Measurements from ENCODE around the gene LGALS1.

LGALS1 gene

DNA sequence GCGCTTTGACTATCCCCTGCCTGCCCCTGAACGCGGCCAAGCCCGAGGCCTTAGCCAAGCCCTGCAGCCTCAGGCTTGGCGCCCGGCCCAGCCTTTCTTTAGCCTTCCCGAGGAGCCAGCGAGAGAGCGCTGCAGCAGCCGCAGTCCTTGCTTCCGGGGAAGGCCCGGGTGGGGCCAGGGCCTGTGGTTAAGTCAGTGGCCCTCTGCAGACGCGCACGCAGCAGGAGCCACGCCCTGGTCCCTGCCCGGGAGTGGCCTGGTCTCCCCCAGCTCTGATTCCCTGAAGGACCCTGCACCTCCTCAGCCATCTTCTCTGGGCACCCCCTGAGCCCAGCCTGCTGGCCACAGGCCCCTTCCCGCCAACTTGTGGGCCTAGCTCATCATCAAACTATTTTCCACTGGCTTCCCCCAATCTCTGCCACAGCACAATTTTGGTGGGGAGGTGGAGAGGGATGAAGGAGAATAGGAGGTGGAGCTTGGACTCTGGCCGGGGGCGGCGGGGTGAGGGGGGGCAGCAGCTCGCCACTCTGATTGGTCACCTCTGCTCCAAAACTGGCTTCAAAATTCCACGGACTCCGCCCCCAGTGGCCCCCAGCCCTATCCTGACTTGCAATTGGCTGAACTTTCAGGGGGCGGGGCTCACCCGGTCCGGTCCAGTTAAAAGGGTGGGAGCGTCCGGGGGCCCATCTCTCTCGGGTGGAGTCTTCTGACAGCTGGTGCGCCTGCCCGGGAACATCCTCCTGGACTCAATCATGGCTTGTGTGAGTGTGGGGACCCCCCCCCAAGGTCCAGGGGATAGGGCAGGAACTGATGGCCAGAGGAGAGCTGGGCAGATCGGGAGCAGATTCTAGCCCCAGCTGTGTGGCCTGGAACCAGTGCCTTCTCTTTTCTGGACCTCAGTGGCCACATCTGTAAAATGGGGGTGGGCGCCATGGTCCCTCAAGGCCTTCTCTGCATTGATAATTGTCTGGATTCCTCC is at the start of gene LGALS1:
Gene LGALS1 (plus strand): TSS at position 686 of the 979 bp plus-strand sequence. CDS start 67 bp downstream, at position 753.
- TF ChIP-seq POLR2A (IDR thresholded peaks at IDR 0.05; ENCODE audit: low read depth, low read length): peak; percentile 91
- DNase-seq (ENCODE audit: insufficient read length, low spot score) (peak; percentile 77), FAIRE-seq (no peak)

DNA sequence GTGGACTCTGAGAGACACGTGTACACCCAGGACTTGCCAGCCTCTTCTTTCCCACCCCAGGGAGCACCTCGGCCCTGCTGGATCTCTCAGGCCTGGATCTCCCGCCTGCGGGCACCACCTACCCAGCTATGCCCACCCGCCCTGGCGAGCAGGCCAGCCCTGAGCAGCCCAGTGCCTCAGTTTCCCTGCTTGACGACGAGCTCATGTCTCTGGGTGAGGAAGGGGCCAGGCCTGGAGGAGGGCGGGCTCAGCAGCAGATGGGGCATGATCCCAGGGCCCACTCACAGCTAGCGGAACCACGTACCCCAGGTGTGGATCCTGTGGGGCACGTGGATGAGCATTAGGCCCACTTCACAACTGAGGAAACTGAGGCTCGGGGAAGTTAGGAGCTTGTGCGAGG is 49.7 kb upstream of the LGALS1 start:
- no peak for TF ChIP-seq POLR2A (IDR thresholded peaks at IDR 0.05; ENCODE audit: low read depth, low read length)
- DNase-seq (ENCODE audit: insufficient read length, low spot score): no peak
- FAIRE-seq: no peak

DNA sequence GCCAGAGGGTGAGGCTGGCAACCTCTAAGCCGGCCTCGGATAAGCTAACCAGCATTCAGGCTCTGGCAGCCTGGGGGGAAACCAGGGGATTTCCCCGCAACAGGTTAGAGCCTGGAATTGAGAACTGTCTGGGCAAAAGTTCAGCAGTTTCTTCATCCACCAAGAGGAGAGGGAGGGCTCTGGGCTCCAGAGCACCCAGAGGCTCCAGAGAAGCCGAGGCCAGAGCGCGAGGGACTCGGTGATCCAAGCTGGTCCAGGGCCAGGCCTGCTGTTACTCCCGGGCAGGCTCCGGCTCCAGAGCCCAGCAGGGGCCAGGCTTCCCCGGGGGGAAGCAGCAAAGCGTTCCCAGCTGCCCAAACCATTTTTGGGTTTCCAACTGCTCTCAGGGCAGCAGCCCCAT is 49.3 kb upstream of the LGALS1 start:
- no peak for DNase-seq (ENCODE audit: insufficient read length, low spot score)
- FAIRE-seq: no peak

DNA sequence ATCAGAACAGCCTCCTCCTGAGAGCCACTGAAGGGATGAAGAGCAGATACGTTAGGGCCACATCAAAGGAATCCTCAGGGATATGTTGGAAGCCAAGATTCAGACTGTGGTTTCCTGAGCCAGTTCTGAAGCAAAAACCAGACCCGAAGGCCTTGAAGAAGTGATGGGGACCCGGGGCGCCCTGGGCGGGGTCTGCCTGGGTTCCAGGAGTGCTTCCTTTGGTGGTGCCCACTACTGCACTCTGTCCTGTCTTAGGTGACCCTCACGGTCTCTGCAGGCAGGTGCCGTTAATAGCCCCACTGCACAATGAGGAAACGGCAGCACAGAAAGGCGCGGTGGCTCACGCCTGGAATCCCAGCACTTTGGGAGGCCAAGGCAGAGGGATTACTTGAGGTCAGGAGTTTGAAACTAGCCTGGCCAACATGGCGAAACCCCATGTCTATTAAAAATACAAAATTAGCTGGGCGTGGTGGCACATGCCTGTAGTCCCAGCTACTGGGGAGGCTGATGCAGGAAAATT is 48.8 kb upstream of the LGALS1 start:
- FAIRE-seq (no peak), DNase-seq (ENCODE audit: insufficient read length, low spot score) (no peak)
- TF ChIP-seq POLR2A (IDR thresholded peaks at IDR 0.05; ENCODE audit: low read depth, low read length): no peak

More for the DNA sequence above, 49.3 kb upstream of the LGALS1 start:
- TF ChIP-seq POLR2A (IDR thresholded peaks at IDR 0.05; ENCODE audit: low read depth, low read length): no peak

DNA sequence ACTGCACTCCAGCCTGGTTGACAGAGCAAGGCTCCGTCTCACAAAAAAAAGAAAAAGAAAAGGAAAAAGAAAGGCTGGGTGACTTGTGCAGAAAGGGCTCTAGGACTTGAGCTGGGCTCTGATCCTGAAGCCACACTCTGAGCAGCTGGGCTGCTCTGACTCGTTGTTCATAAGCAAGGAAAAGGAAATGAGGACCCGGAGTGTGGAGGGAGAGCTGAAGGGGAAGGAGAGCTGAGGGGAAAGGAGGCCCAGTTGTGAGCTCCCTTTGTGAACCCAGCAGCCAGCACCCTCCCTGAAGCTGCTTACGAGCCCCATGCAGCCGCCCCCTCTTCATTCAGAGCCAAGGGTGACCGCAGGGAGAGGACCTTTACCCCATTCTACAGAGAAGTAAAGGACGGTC is 48.3 kb upstream of the LGALS1 start:
- FAIRE-seq: no peak
- no peak for DNase-seq (ENCODE audit: insufficient read length, low spot score)
- no peak for TF ChIP-seq POLR2A (IDR thresholded peaks at IDR 0.05; ENCODE audit: low read depth, low read length)

DNA sequence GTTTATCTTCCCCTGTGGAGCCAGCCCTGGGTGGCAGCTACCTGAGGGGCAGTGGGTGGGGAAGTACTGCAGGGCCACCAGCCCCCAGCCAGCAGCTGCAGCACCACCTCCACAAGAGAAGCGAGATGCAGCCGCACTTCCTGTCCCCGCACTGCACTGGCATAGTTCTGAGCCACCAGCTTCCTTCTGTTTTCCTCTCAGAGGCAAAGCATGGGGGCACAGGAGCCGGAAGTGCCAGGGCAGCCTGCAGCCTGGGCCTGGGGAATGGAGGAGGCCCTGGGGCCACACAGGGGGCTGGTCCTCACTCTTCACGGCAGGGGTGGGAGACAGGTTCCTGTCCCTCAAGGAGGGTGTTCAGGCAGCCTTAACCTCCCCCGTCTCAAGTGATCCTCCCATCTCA is 47.9 kb upstream of the LGALS1 start:
- no peak for TF ChIP-seq POLR2A (IDR thresholded peaks at IDR 0.05; ENCODE audit: low read depth, low read length)
- DNase-seq (ENCODE audit: insufficient read length, low spot score) (no peak), FAIRE-seq (no peak)

DNA sequence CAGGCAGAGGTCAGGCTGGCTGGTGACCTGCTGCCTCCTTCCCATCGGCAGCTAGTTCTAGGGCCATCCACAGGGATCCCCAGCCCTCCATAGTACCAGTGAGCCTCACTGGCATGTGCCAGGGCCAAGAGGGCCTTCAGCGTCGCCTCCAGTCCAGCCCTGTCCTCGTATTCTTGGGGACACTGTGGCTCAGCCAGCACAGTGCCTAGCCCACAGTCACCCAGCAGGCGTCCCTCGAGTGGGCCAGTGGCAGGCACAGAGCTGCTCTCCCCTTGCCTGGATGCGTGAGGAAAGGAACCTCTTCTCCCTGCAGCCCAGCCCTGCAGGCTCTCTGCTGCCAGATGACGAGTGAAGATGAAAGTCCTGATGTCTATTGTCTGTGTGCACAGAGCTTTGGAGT is 46.6 kb upstream of the LGALS1 start:
- no peak for DNase-seq (ENCODE audit: insufficient read length, low spot score)
- FAIRE-seq: no peak
- no peak for TF ChIP-seq POLR2A (IDR thresholded peaks at IDR 0.05; ENCODE audit: low read depth, low read length)

DNA sequence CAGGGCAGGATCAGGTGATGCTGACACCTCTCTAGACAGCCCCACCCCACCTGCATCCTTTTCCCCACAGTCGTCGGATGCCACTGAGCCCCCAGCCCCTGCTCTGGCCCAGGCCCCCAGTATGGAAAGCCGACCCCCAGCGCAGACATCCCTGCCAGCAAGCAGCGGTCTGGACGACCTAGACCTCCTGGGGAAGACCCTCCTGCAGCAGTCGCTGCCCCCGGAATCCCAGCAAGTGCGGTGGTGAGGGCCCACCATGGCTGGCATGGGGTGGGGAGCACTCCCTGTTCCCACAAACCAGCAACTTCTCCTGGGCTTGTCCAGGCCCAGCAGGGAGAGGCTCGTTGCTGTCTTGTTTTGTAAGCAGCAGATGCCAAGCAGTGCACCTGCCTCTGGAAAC is 45.5 kb upstream of the LGALS1 start:
- no peak for TF ChIP-seq POLR2A (IDR thresholded peaks at IDR 0.05; ENCODE audit: low read depth, low read length)
- FAIRE-seq (no peak), DNase-seq (ENCODE audit: insufficient read length, low spot score) (no peak)

DNA sequence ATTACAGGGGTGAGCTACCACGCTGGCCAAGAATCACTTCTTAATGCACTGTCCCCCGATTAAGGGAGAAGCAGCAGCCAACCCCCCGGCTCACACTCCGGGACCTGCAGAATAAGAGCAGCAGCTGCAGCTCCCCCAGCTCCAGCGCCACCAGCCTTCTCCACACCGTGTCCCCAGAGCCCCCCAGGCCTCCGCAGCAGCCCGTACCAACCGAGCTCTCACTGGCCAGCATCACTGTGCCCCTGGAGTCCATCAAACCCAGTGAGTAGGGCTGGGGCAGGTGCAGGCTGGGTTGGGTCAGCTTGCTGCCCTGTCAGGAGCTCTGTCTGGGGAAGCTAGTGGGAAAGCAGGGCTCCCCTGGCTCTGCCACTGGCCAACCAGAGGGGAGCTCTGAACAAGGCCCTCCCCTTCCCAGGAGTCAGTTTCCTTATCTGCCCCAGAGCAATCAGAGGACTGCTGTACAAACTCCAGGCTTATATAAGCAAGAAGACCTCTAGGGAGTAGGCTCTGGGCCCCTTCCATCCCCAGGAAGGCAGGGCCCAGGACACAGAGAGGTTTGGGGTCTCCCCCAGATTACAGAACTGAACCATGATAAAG is 44.5 kb upstream of the LGALS1 start:
- DNase-seq (ENCODE audit: insufficient read length, low spot score) (no peak), FAIRE-seq (no peak)
- TF ChIP-seq POLR2A (IDR thresholded peaks at IDR 0.05; ENCODE audit: low read depth, low read length): no peak

DNA sequence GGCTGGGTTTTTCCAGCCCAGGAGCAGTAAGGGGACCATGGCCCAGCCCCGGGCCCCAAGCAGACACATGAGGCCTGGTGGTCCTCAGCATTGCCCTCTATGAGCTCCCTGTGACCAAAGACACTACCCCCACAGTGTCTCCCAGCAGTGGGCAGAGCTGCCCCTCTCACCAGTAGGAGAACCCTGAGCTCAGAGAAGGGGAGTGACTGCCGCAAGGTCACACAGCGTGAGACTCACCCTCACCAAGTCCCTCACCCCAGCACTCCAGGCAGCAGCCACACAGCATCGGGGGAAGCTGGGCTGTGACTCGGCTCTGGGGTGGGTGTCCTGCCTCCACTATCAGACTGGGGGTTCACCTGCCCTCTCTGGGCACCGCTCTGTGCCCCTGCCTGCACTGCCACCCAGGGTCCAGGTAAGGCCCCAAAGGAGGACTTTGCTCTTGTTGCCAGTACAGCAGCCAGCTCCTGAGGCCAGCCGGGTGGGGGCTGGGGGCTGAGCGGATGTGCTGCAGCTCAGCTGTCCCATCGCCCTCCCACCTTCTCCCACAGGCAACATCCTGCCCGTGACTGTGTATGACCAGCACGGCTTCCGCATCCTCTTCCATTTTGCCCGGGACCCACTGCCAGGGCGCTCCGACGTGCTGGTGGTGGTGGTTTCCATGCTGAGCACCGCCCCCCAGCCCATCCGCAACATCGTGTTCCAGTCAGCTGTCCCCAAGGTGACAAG is 43.8 kb upstream of the LGALS1 start:
- no peak for FAIRE-seq
- no peak for DNase-seq (ENCODE audit: insufficient read length, low spot score)
- TF ChIP-seq POLR2A (IDR thresholded peaks at IDR 0.05; ENCODE audit: low read depth, low read length): no peak

DNA sequence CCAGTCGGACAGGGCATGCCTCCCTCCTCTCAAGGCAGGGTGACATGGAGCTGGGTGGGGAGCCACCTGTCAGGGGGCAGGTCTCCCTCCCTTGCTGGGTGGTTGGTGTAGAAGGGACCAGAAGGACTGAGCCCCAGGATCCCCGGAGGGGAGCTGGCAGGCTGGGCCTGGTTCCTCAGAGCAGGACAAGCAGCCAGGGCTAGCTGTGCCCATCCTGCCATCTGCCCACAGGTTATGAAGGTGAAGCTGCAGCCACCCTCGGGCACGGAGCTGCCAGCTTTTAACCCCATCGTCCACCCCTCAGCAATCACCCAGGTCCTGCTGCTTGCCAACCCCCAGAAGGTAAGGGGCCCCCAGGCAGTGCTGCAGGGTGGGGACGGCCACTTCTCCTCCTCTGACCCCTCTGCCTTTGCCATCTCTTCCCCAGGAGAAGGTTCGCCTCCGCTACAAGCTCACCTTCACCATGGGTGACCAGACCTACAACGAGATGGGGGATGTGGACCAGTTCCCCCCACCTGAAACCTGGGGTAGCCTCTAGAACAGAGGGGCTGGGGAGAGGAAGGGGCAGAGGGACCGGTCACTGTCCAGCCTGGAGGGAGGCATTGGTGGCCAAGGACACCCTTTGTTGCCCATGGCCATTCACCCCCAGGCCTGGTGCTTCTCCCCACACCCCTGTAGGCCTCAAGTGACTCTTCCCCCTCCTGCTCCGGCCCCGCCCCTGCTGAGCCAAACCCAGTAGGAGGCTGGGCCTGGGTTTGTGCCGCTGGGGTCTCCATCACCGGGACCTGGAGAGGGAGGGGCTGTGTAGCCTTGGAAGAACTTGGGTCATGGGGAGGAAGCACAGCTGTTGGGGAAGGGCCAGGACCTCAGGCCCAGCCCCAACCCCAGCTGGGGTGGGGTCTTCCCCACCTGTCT is 43.0 kb upstream of the LGALS1 start:
- no peak for TF ChIP-seq POLR2A (IDR thresholded peaks at IDR 0.05; ENCODE audit: low read depth, low read length)
- FAIRE-seq (no peak), DNase-seq (ENCODE audit: insufficient read length, low spot score) (no peak)

DNA sequence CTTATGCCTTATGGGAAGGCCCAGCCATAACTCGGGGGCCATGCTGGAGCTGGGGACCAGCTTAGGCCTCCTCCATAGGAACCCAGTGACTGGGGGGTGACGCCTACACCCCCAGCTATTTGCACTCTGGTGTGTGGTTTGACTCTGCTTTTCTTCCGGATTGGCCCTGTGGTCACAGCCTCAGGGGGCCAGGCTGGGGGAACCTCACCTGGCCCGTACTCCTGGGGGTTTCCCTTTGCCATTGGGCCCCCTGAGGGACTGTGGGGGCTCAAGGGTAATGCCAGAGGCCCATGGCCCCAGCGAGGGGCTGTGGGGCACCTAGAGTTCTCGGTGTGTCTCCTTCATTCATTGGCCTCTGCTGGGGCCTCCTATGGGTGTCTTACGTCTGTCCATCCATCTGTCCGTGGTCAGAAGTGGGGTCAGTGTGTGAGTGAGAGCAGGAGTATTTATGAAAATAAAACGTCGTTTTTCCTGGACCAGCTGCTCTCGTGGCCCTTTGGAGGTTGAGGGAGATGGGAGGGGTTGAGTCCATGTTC is 42.3 kb upstream of the LGALS1 start:
- DNase-seq (ENCODE audit: insufficient read length, low spot score) (no peak), FAIRE-seq (no peak)
- no peak for TF ChIP-seq POLR2A (IDR thresholded peaks at IDR 0.05; ENCODE audit: low read depth, low read length)
